AG09319 (cell line): ENCODE data around the gene CES2.

ENCODE experiments used
- DNase-seq: peaks from one replicate; pipeline ENCODE4 v3.0.0-alpha.2; 2010; ENCODE audit warnings: low read depth; ENCODE audit errors: extremely low read depth
- CTCF ChIP-seq: IDR thresholded peaks from 2 replicates; pipeline ENCODE4 v1.5.1; 2011; ENCODE audit warnings: low read depth, mild to moderate bottlenecking, inconsistent platforms, low read length, moderate library complexity

The CES2 gene

DNA sequence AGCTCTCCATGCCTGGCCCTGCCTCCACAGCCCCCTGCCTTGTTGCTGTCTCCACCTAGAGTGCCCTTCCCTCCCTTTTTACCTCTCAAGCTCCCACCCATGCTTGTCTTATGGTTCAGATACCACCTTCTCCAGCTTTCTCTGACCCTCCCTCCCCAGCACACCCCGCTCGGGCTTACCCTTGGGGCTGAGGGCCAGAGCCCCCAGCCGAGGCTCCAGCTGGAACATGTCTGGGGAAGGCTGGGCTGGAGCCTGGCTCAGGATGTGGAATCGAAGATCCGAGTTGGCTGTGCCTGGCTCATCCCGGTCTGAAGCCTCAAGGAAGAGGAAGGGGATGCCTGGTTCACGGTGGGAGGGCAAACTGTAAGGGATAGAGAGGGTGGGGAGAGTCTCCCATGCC lies 20.3 kb upstream of the CES2 start:
- DNase-seq = no peak
- no peak for TF ChIP-seq CTCF

DNA sequence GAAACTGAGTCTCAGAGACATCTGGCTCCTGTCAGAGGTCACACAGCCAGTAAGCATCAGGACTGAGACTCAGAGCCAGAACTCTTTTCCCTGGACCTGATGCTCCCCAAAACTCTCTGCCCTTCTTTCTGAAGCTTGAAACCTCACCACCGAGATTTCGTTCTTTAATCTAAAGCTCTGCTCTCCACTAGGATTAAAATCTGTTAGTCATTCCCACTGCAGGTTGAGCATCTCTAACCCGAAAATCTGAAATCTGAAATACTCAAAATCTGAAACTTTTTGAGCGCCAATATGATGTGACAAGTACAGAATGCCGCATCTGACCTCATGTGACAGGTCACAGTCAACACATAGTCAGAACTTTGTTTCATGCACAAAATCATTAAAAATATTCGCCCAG lies 18.8 kb upstream of the CES2 start:
- no peak for DNase-seq
- no peak for TF ChIP-seq CTCF

GRCh38 chr16:66917741-66918140 lies 17.6 kb upstream of the CES2 start:
- DNase-seq = no peak
- no peak for TF ChIP-seq CTCF

DNA sequence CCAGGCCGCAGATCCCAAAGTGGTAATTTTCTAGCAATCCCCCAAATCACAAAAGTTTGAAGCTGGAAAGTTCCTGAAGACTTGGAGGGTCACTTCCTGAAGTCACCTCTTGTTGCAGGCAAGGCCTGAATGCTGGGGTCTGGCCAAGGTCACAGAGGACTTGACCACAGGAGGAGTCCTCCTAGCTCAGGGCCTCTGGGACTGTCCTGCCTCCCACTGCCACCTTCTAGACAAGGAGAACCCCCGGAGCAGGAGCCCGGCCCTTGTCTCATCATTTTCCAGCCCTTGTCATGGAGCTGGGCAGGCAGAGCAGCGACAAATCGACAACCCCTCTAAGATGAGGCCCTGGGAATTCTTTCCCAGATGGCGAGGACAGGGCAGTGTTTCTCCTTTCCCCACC lies 17.0 kb upstream of the CES2 start:
- no peak for TF ChIP-seq CTCF
- no peak for DNase-seq

DNA sequence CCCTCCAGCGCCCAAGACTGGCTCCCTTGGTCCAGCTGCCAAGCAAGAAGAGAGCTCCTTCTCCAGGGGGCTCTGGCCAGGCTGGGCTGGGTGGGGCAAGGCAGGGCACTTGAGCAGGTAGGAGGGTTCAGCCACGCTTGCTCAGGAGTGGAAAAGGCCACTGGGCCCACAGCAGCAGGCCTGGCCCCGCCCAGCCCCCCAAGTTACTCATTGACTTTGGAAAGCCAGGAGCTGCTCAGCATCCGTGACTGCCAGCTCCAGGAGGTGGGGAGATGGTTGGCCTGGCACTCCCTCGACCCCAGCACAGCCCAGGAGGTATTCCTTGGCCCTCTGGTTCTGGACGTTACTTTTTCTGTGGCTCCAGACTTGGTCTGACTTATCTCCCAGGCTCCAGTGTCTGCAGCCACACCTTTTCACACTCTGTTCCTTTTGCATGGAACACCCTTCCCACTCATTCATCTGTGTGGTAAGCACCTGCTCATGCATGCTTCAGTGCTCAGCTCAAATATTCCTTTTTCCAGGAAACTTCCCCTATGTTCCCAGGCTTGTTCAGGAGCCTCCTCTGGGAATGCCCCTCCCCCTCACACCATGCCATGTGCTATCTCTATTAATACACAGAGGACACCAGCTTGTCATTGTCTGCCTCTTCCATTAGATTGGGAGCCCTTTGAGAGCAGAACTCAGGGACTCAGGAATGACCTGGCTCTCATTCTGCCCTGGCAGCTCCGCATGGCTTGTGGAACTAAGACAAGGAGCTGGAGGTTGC lies 16.3 kb upstream of the CES2 start, which contains the start of gene CDH16:
TSS of gene CDH16 (minus strand) at position 83 of the 766 bp plus-strand sequence. CDS start 820 bp downstream, outside the sequence.
- DNase-seq = no peak
- TF ChIP-seq CTCF = no peak

- TF ChIP-seq CTCF = no peak
- no peak for DNase-seq
Observed at GRCh38 chr16:66919569-66920298, 15.6 kb upstream of the CES2 start.

DNA sequence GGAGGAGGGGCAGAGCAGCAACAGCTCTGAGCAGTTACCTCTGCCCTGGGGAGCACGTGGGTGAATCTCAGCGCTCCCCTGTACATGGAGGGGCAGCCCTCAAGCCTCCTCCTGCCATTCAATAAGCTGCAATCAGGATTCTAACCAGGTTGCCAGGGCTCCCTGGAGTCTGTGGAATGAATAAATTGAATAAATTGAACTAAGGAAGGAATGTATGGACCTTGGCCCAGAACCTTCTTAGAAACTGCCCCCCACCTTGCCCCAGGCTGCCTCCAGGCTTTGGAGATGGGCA lies 15.1 kb upstream of the CES2 start:
- no peak for TF ChIP-seq CTCF
- no peak for DNase-seq
